Endothelial cell of umbilical vein (primary cell): Measurements from ENCODE around the gene LGALS13. TPM values are rescaled to one million over a fixed set of nuclear protein-coding genes. Genes with fewer than 3 reads are reported as not detected.

Experiments used
- BruUV-seq: library from RNA; stranded (reverse); fragments of 400-500 nt; replicated peaks from 2 replicates; lab custom pipeline; 2021; lab: Mats Ljungman, UMichigan
- CTCF ChIA-PET: fragments of 300-600, 350-600 bp; sonication (Branson Sonifier 250); formaldehyde crosslinking; loops from one replicate; lab custom pipeline; 2021; ENCODE audit warnings: antibody characterized with exemption, inconsistent platforms; lab: Charles Lee
- POLR2A ChIA-PET: fragments of 300-600, 350-600 bp; sonication (Branson Sonifier 250); formaldehyde crosslinking; loops from one replicate; lab custom pipeline; 2021; ENCODE audit warnings: antibody characterized with exemption, inconsistent platforms; lab: Charles Lee
- DNase-seq: peaks from one replicate; pipeline ENCODE4 v3.0.0-alpha.2; 2011; ENCODE audit warnings: low read depth, low spot score
- FAIRE-seq: peaks from 2 replicates; lab custom pipeline; 2011; peaks lifted over from hg19 to GRCh38; lab: Jason Lieb, UNC
- H2AFZ ChIP-seq: 2 replicates; pipeline ENCODE4 v1.6.0; 2012; ENCODE audit warnings: low read depth, low read length, control low read depth, inconsistent platforms
- H3K27ac ChIP-seq: 2 replicates; pipeline ENCODE4 v1.5.1; 2011; ENCODE audit warnings: low read depth, mild to moderate bottlenecking, control low read depth, low read length, moderate library complexity; ENCODE audit not compliant: insufficient read depth
- H3K27me3 ChIP-seq, 2 experiments: 2 replicates each; pipeline versions ENCODE4 v1.6.0 to v1.6.1; 2011; ENCODE audit warnings: low read length in 2 of 2, mixed read lengths in 1 of 2; ENCODE audit not compliant: control insufficient read depth in 2 of 2, insufficient read depth in 2 of 2
- H3K36me3 ChIP-seq, 2 experiments: 2 replicates in 1 of 2; 3 replicates in 1 of 2; pipeline ENCODE4 v1.5.1; 2011; ENCODE audit warnings: low read length in 2 of 2, mild to moderate bottlenecking in 1 of 2, moderate library complexity in 1 of 2; ENCODE audit not compliant: control insufficient read depth in 2 of 2, insufficient read depth in 2 of 2; ENCODE audit errors: extremely low read depth in 1 of 2
- H3K4me1 ChIP-seq: 3 replicates; pipeline ENCODE4 v1.5.1; 2011; ENCODE audit warnings: mild to moderate bottlenecking, low read length; ENCODE audit not compliant: control insufficient read depth, insufficient read depth; ENCODE audit errors: extremely low read depth
- H3K4me2 ChIP-seq: 2 replicates; pipeline ENCODE4 v1.6.1; 2011; ENCODE audit warnings: low read length, control low read depth, mixed read lengths; ENCODE audit not compliant: insufficient read depth
- H3K4me3 ChIP-seq, 3 experiments: fragments of 200-600 bp in 1 of 3; sonication (generic), shearing (Covaris generic) in 1 of 3; replicated peaks in 1 of 3; 2 replicates each; pipeline ENCODE4 v1.5.1; 2011 to 2016; ENCODE audit warnings: control low read depth in 3 of 3, low read length in 3 of 3, mild to moderate bottlenecking in 2 of 3, inconsistent platforms in 1 of 3, low read depth in 1 of 3, moderate library complexity in 1 of 3; ENCODE audit not compliant: insufficient read depth in 1 of 3
- H3K79me2 ChIP-seq: 2 replicates; pipeline ENCODE4 v1.6.0; 2012; ENCODE audit warnings: low read length, inconsistent platforms; ENCODE audit not compliant: control insufficient read depth, insufficient read depth
- H3K9ac ChIP-seq: replicated peaks from 2 replicates; pipeline ENCODE3; 2011; ENCODE audit warnings: low read length, control low read depth; ENCODE audit not compliant: insufficient read depth; ENCODE audit errors: extremely low read depth
- H3K9me1 ChIP-seq: replicated peaks from 3 replicates; pipeline ENCODE4 v1.6.0; 2011; ENCODE audit warnings: mild to moderate bottlenecking, low read length; ENCODE audit not compliant: control insufficient read depth, insufficient read depth; ENCODE audit errors: extremely low read depth
- H3K9me3 ChIP-seq: replicated peaks from 2 replicates; pipeline ENCODE4 v1.5.1; 2012; ENCODE audit warnings: low read length, inconsistent platforms; ENCODE audit not compliant: control insufficient read depth, insufficient read depth
- H4K20me1 ChIP-seq: replicated peaks from 2 replicates; pipeline ENCODE3; 2011; ENCODE audit warnings: mild to moderate bottlenecking, low read length; ENCODE audit not compliant: control insufficient read depth, insufficient read depth; ENCODE audit errors: extremely low read depth
- CTCF ChIP-seq, 2 donors: IDR thresholded peaks; 1 replicate in 1 of 2; 2 replicates in 1 of 2; pipeline ENCODE4 v1.5.1; 2011; ENCODE audit warnings: low read length in 2 of 2, mild to moderate bottlenecking in 2 of 2, moderate library complexity in 2 of 2, control low read depth in 1 of 2, inconsistent platforms in 1 of 2, low read depth in 1 of 2; ENCODE audit not compliant: insufficient read depth in 1 of 2; ENCODE audit errors: extremely low read depth in 1 of 2
- EZH2 ChIP-seq: IDR thresholded peaks from 2 replicates; pipeline ENCODE4 v1.6.1; 2012; ENCODE audit warnings: borderline replicate concordance, low read depth, mild to moderate bottlenecking, moderate library complexity, low read length, inconsistent platforms; ENCODE audit not compliant: severe bottlenecking
- FOS ChIP-seq: IDR thresholded peaks from 2 replicates; pipeline ENCODE4 v1.6.1; 2011; ENCODE audit warnings: mild to moderate bottlenecking, low read length, moderate library complexity, borderline replicate concordance; ENCODE audit not compliant: insufficient read depth
- GATA2 ChIP-seq: IDR thresholded peaks from 2 replicates; pipeline ENCODE4 v1.7.0; 2011; ENCODE audit warnings: low read depth, mild to moderate bottlenecking, moderate library complexity, mixed read lengths, low read length; ENCODE audit not compliant: insufficient read length, insufficient read depth
- JUN ChIP-seq: IDR thresholded peaks from 2 replicates; pipeline ENCODE4 v1.6.1; 2011; ENCODE audit warnings: borderline replicate concordance, low read depth; ENCODE audit not compliant: insufficient read length, insufficient read depth
- MAX ChIP-seq: IDR thresholded peaks from 2 replicates; pipeline ENCODE4 v1.6.1; 2011; ENCODE audit not compliant: insufficient read depth, insufficient read length
- MYC ChIP-seq: IDR thresholded peaks from one replicate; pipeline ENCODE4 v1.6.1; 2011; ENCODE audit warnings: mild to moderate bottlenecking, low read depth, low read length
- POLR2A ChIP-seq: IDR thresholded peaks from 2 replicates; pipeline ENCODE4 v1.6.1; 2012; ENCODE audit warnings: low read depth, mild to moderate bottlenecking, control low read depth, low read length
- POLR2AphosphoS5 ChIP-seq: IDR thresholded peaks from 2 replicates; pipeline ENCODE4 v1.6.1; 2012; ENCODE audit warnings: low read depth, mild to moderate bottlenecking, control low read depth, low read length, moderate library complexity; ENCODE audit not compliant: insufficient read depth
- dilution Hi-C: fragments of 300-500 bp; cut with MboI; formaldehyde crosslinking; loops from one replicate; pipeline ENCODE4 v1.15.0; 2019; ENCODE audit warnings: low sequenced_read_pairs; ENCODE audit not compliant: extremely low pct_ligation_motif_present
- intact Hi-C: fragments of 100-400 bp; cut with micrococcal nuclease; formaldehyde crosslinking; loops from one replicate; pipeline ENCODE4 v1.10.0; 2022
- polyA plus RNA-seq, 4 experiments: library from polyadenylated mRNA; depleted of rRNA in 3 of 4; stranded (reverse) in 3 of 4; unstranded in 1 of 4; fragments of >200 nt; gene quantifications; 2 replicates each; pipeline versions ENCODE4 v1.2.1 to v1.2.3, GENCODE V29; 2011 to 2012; ENCODE audit warnings: missing spikeins in 1 of 4
- total RNA-seq: library from RNA; stranded (reverse); gene quantifications from 2 replicates; pipeline ENCODE4 v1.2.3, GENCODE V29; 2021

LGALS13 gene
- total and polyA plus RNA-seq, 2 donors (not counting 3 experiments of a cell fraction or from before 2014, with no cell fraction given), result not detected

DNA sequence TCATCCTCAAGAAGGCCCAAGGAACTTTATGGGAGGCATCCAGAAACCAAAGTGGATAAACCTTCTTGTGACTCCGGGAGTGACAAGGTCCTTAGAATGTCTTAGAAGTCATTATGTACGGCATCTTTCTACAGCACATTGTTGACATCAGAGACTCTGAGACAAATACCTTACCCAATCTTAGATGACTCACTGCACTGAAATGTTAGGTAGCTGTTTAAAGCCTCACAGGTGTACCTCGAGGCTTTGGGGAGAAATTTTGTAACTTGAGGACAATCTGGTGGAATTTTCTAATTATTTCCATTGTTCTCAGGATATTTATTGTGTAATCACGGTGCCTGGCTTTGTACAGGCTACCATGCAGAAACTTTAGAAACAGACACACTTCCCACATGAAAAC, 14.8 kb upstream of the LGALS13 start:
- no peak overlapping the region for H2AFZ ChIP-seq
- intact Hi-C loops (no loop called here), dilution Hi-C loops (no loop called here)
- peaks cover 3% of the 10 kb centered on the region for H4K20me1 ChIP-seq
- DNase-seq, result no peak
- H3K27ac ChIP-seq, result no peak overlapping the region
- FAIRE-seq, result no peak
- no peaks in the 10 kb centered on the region for H3K4me1 ChIP-seq
- POLR2A ChIA-PET, result no interaction called here
- TF ChIP-seq POLR2AphosphoS5 (no peak), FOS (no peak), EZH2 (no peak), MAX (no peak), CTCF (IDR thresholded peaks at IDR 0.05; ENCODE audit: extremely low read depth in 1 of 2, insufficient read depth in 1 of 2, low read depth in 1 of 2, low read length in 2 of 2) (no peak), JUN (no peak), GATA2 (no peak), POLR2A (no peak), MYC (no peak)
- no peaks in the 10 kb centered on the region for H3K79me2 ChIP-seq
- no peaks in the 10 kb centered on the region for H3K9me3 ChIP-seq
- CTCF ChIA-PET, result no interaction called here
- H3K27me3 ChIP-seq, result no peaks in the 10 kb centered on the region
- H3K9ac ChIP-seq, result no peak overlapping the region
- no peak overlapping the region for H3K4me3 ChIP-seq
- H3K36me3 ChIP-seq, result no peaks in the 10 kb centered on the region
- no peak overlapping the region for H3K4me2 ChIP-seq
- no TSS peak for BruUV-seq
- H3K9me1 ChIP-seq, result no peaks in the 10 kb centered on the region
